ENCODE data around the gene KIT. TPM values are rescaled to one million over a fixed set of nuclear protein-coding genes. Genes with fewer than 3 reads are reported as not detected.

Gene KIT
- total RNA-seq, 1 donor from 2014 or later, result 14.5 TPM

DNA sequence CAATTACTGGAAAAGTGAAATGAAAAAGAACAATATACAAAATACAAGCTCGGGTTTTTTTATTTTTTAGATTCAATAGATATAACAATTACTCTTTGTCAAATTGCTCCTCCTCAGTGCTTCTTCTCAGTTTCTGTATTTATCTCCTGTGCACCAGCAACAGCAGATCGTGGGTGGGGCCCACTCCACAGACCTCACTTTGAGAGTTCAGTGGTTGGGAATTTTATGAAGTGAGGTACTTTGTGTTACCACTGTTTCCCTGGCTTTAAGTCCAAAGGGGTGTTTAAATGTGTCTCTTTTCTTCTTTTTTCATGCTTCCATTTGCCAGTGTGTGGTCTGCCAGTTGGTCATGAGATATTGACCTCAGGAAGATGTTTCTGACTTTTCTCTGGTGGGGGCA is 54.4 kb downstream of the KIT start:
- no peaks in the 10 kb centered on the region for H3K4me1 Mint-ChIP-seq
- no peak for DNase-seq (ENCODE audit: low read depth, low spot score)
- peaks cover 16% of the 10 kb centered on the region for H3K36me3 Mint-ChIP-seq (ENCODE audit: low read depth)
- no peaks in the 10 kb centered on the region for H3K27me3 Mint-ChIP-seq (ENCODE audit: low read depth)
- TF ChIP-seq, protein P1, sequence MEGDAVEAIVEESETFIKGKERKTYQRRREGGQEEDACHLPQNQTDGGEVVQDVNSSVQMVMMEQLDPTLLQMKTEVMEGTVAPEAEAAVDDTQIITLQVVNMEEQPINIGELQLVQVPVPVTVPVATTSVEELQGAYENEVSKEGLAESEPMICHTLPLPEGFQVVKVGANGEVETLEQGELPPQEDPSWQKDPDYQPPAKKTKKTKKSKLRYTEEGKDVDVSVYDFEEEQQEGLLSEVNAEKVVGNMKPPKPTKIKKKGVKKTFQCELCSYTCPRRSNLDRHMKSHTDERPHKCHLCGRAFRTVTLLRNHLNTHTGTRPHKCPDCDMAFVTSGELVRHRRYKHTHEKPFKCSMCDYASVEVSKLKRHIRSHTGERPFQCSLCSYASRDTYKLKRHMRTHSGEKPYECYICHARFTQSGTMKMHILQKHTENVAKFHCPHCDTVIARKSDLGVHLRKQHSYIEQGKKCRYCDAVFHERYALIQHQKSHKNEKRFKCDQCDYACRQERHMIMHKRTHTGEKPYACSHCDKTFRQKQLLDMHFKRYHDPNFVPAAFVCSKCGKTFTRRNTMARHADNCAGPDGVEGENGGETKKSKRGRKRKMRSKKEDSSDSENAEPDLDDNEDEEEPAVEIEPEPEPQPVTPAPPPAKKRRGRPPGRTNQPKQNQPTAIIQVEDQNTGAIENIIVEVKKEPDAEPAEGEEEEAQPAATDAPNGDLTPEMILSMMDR (conservative IDR thresholded peaks at IDR 0.05), result no peak
- peaks cover 3% of the 10 kb centered on the region for H3K9me3 Mint-ChIP-seq
- H3K4me3 Mint-ChIP-seq, result no peak overlapping the region
- no peak overlapping the region for H3K27ac Mint-ChIP-seq (ENCODE audit: unreplicated experiment)

DNA sequence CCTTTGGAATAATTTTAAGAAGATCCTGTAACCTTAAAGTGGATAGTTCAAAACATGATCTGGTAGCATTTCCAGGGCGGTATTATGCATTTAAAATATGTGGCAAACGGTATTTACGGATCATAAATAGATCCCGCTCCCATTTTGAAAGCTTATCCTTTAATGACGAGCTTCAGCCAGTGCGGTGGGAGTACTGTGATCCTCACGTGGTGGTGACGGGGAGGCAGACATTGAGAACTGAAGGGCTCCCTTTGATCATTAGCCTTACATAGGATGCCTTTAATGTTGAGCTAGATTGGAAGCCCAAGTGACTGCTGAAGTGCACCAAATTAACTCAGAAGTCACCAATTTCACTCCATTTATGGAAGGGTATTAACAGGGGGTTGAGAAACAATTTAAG is 56.9 kb downstream of the KIT start:
- no peak overlapping the region for H3K27ac Mint-ChIP-seq (ENCODE audit: unreplicated experiment)
- H3K4me3 Mint-ChIP-seq, result no peak overlapping the region
- no peaks in the 10 kb centered on the region for H3K4me1 Mint-ChIP-seq
- no peak for DNase-seq (ENCODE audit: low read depth, low spot score)
- peaks cover 6% of the 10 kb centered on the region for H3K36me3 Mint-ChIP-seq (ENCODE audit: low read depth)
- TF ChIP-seq, protein P1 (conservative IDR thresholded peaks at IDR 0.05), result no peak
- H3K27me3 Mint-ChIP-seq (ENCODE audit: low read depth), result no peaks in the 10 kb centered on the region
- peaks cover 1% of the 10 kb centered on the region for H3K9me3 Mint-ChIP-seq

DNA sequence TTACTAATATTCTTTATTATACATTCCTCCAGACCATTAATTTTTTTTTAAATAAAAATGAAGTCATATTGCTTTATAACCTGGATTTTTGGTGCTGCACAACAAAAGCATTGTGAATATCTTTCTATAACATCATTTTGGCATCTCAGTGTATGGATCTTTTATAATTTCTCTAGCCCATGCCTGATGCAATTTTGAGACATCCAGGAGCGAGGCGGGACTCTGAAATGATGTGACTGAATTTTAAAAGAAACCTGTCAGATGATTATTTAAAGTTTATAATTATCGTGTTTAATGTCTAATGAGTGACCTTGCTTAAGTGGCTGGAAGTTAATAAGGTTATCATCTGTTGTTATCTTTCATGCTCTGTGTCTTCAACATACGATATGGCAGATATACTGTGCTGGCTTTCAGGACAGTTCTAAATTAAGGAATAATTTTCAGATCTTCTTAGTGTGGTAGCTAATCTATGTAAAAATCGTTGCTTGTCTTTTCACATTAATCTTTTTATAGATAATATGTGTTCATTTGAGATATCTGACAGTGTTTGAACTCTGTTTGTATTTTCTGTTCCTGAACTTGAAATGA is 58.8 kb downstream of the KIT start:
- no peaks in the 10 kb centered on the region for H3K27me3 Mint-ChIP-seq (ENCODE audit: low read depth)
- no peak for DNase-seq (ENCODE audit: low read depth, low spot score)
- no peaks in the 10 kb centered on the region for H3K9me3 Mint-ChIP-seq
- no peak overlapping the region for H3K4me3 Mint-ChIP-seq
- TF ChIP-seq, protein P1 (conservative IDR thresholded peaks at IDR 0.05), result no peak
- no peaks in the 10 kb centered on the region for H3K4me1 Mint-ChIP-seq
- no peaks in the 10 kb centered on the region for H3K36me3 Mint-ChIP-seq (ENCODE audit: low read depth)
- H3K27ac Mint-ChIP-seq (ENCODE audit: unreplicated experiment), result no peak overlapping the region

DNA sequence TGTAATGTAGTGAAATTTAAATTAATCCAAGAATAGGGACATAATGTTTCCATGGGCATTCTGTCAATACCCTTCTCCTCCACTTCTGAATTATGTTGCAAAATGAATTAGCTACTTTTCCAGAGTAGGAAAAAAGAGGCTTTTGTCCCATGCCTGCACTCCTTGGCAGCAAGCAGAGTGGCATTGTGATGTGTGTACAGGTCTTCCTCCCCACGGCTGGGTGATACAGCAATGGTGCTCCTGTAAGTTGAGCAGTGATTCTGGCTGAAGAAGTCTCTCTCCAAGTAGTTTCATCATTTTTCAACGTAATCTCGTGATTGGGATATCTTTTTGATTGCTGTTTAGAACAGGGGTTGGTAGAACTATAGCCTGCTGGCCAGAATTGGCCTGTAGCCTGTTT is 59.9 kb downstream of the KIT start:
- TF ChIP-seq, protein P1 (conservative IDR thresholded peaks at IDR 0.05), result no peak
- Mint-ChIP-seq H3K9me3 (no peaks in the 10 kb centered on the region), H3K4me3 (no peak overlapping the region), H3K27ac (ENCODE audit: unreplicated experiment) (no peak overlapping the region), H3K27me3 (ENCODE audit: low read depth) (no peaks in the 10 kb centered on the region), H3K36me3 (ENCODE audit: low read depth) (no peaks in the 10 kb centered on the region), H3K4me1 (no peaks in the 10 kb centered on the region)
- no peak for DNase-seq (ENCODE audit: low read depth, low spot score)

DNA sequence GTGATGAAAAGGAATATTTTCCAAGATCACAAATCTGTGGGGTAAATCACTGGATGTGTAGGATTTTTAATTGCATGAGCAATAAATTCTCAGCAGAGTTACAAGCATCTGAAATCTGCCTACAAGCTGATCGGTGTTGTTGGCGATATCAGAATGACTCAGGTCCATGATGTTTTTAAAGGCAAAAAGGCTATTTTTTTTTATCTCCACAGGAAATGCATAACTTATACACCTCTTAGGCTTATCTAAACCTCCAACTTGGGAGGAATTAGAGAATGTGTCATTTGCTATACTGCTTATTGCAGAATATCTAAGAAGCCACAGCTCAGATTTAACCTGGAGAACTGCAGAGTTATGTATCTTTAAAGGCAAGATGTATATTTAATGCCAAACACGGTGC is 61.6 kb downstream of the KIT start:
- H3K27me3 Mint-ChIP-seq (ENCODE audit: low read depth), result no peaks in the 10 kb centered on the region
- H3K9me3 Mint-ChIP-seq, result no peaks in the 10 kb centered on the region
- H3K4me3 Mint-ChIP-seq, result no peak overlapping the region
- TF ChIP-seq, protein P1 (conservative IDR thresholded peaks at IDR 0.05), result no peak
- H3K36me3 Mint-ChIP-seq (ENCODE audit: low read depth), result no peaks in the 10 kb centered on the region
- DNase-seq (ENCODE audit: low read depth, low spot score), result no peak
- H3K27ac Mint-ChIP-seq (ENCODE audit: unreplicated experiment), result no peak overlapping the region
- H3K4me1 Mint-ChIP-seq, result no peaks in the 10 kb centered on the region

Data from neural crest cell (in vitro differentiated cells).